ENCODE data around the gene ETV1. TPM values are rescaled to one million over a fixed set of nuclear protein-coding genes. Genes with fewer than 3 reads are reported as not detected.

The ETV1 gene
- total RNA-seq, 6 experiments from 2014 or later, result 3.3 to 8.2 (median 5.6) TPM

DNA sequence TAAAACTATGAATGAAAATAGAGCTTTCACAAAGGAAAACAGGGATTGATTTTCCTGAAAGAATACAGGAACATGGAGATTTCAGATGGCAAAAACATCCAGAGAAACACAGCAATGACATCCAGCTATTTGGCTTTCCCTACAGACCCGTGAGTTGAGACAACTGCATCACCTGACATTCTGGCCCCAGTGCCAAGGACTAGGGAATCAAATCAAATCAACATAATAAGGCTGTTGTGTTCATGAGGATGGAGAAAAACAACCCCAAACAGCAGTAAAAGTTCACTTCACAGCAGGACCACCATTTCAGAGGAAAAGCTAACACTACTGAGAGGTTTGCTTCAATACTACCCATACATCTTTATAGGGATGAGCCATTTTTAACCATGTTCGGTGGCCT, 25.5 kb downstream of the ETV1 start:
- ATAC-seq, result no peak
- Histone ChIP-seq H3K9me3 (no peaks in the 10 kb centered on the region), H3K4me3 (no peak overlapping the region), H3K4me1 (no peaks in the 10 kb centered on the region), H3K27ac (no peak overlapping the region), H3K27me3 (no peaks in the 10 kb centered on the region), H3K36me3 (no peaks in the 10 kb centered on the region)
- WGBS (ENCODE audit: insufficient coverage, low coverage, low lambda C conversion rate, missing lambda C conversion rate), result 96% methylated on average over 2 of the region's 2 CpGs
- intact Hi-C loops (cut with DNase I), result no loop called here
- no peak for TF ChIP-seq POLR2A (IDR thresholded peaks at IDR 0.05)
- no peak for TF ChIP-seq CTCF (IDR thresholded peaks at IDR 0.05)
- no peak for DNase-seq

DNA sequence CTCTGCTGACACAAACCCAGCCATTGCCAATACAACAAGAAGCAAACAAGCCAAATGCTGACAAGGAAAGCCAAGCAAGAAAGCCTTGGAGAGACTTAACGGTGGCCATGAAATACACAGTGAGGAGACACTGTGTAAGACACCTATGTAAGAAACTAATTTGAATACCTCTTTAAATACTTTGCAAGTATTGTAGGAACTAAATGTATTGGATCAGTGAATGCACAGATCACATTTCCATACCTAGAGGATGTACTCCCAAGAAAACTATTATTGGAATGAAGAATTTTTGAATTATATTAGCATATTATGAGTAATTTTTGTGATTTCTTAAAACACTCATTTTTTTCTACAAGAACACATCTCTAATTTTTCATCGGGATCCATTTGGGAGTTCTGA, 34.0 kb downstream of the ETV1 start:
- H3K36me3 ChIP-seq, result no peaks in the 10 kb centered on the region
- TF ChIP-seq POLR2A (IDR thresholded peaks at IDR 0.05), result no peak
- TF ChIP-seq CTCF (IDR thresholded peaks at IDR 0.05), result no peak
- 91% methylated on average over 2 of the region's 2 CpGs for WGBS (ENCODE audit: insufficient coverage, low coverage, low lambda C conversion rate, missing lambda C conversion rate)
- H3K4me1 ChIP-seq, result no peaks in the 10 kb centered on the region
- DNase-seq (no peak), ATAC-seq (no peak)
- intact Hi-C loops (cut with DNase I), result no loop called here
- H3K4me3 ChIP-seq, result no peak overlapping the region
- no peaks in the 10 kb centered on the region for H3K9me3 ChIP-seq
- H3K27me3 ChIP-seq, result no peaks in the 10 kb centered on the region
- H3K27ac ChIP-seq, result no peak overlapping the region

DNA sequence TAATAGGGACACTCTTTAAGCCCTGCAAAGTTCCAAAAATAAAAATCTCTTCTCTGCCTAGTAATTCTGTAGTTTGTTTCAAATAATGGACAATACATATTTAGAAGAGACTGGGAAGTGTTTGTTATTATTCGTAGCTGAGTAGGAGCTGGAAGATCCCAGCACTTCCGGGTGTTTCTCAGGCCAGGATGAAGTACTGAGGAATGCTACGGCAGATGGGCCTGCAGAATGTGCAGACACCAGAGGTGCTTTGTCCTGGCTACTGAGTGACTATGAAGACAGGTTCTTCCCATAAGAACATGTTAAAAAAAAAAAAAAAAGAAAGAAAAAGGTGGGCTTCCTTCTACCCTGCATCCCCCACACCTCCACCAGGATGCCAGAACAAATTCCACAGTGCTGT, 36.1 kb downstream of the ETV1 start:
- no peak for DNase-seq
- H3K36me3 ChIP-seq, result no peaks in the 10 kb centered on the region
- no peaks in the 10 kb centered on the region for H3K27me3 ChIP-seq
- WGBS (ENCODE audit: insufficient coverage, low coverage, low lambda C conversion rate, missing lambda C conversion rate), result 89% methylated on average over 3 of the region's 3 CpGs
- TF ChIP-seq CTCF (IDR thresholded peaks at IDR 0.05), result no peak
- no peak for TF ChIP-seq POLR2A (IDR thresholded peaks at IDR 0.05)
- H3K4me1 ChIP-seq, result peaks cover 0 to 11% (median 0%) of the 10 kb centered on the region in 4 donors
- ATAC-seq, result no peak
- no peak overlapping the region for H3K27ac ChIP-seq
- intact Hi-C loops (cut with DNase I), result no loop called here
- no peak overlapping the region for H3K4me3 ChIP-seq
- no peaks in the 10 kb centered on the region for H3K9me3 ChIP-seq

- ATAC-seq (no peak), DNase-seq (no peak)
- Histone ChIP-seq H3K27ac (no peak overlapping the region), H3K9me3 (no peaks in the 10 kb centered on the region), H3K36me3 (no peaks in the 10 kb centered on the region), H3K27me3 (no peaks in the 10 kb centered on the region), H3K4me1 (peaks cover 0 to 11% (median 0%) of the 10 kb centered on the region in 4 donors), H3K4me3 (no peak overlapping the region)
- TF ChIP-seq CTCF (IDR thresholded peaks at IDR 0.05) (no peak), POLR2A (IDR thresholded peaks at IDR 0.05) (no peak)
- WGBS (ENCODE audit: insufficient coverage, low coverage, low lambda C conversion rate, missing lambda C conversion rate), result 75% methylated on average over 2 of the region's 2 CpGs
- intact Hi-C loops (cut with DNase I), result no loop called here
These were observed 36.5 kb downstream of the ETV1 start for GRCh38 chr7:13952921-13953320.

- H3K27me3 ChIP-seq, result no peaks in the 10 kb centered on the region
- H3K4me1 ChIP-seq, result peaks cover 0 to 11% (median 0%) of the 10 kb centered on the region in 4 donors
- ATAC-seq (peak; percentile 40 to 71 (median 66)), DNase-seq (no peak)
- no peak overlapping the region for H3K27ac ChIP-seq
- no peak overlapping the region for H3K4me3 ChIP-seq
- no peaks in the 10 kb centered on the region for H3K9me3 ChIP-seq
- WGBS (ENCODE audit: insufficient coverage, low coverage, low lambda C conversion rate, missing lambda C conversion rate), result 22% methylated on average over 3 of the region's 4 CpGs
- intact Hi-C loops (cut with DNase I), result no loop called here
- H3K36me3 ChIP-seq, result no peaks in the 10 kb centered on the region
- TF ChIP-seq CTCF (IDR thresholded peaks at IDR 0.05) (no peak), POLR2A (IDR thresholded peaks at IDR 0.05) (no peak)
These were observed 39.5 kb downstream of the ETV1 start for GRCh38 chr7:13949939-13950338.

Data from right lobe of liver (tissue), 6 donors.